Peyer's patch (tissue), 4 donors: ENCODE data around the gene ENPP1. TPM values are rescaled to one million over a fixed set of nuclear protein-coding genes. Genes with fewer than 3 reads are reported as not detected.

ENCODE experiments used
- DNase-seq, 3 donors: peaks; one replicate each; pipeline ENCODE4 v3.0.0-alpha.2; 2017 to 2019
- H3K27ac ChIP-seq, 4 donors: fragments of 200-600 bp; sonication (generic); one replicate each; pipeline ENCODE4 v1.5.1; 2016 to 2019
- H3K27me3 ChIP-seq, 2 donors: fragments of 200-600 bp; sonication (generic); one replicate each; pipeline ENCODE4 v1.5.1; 2019
- H3K36me3 ChIP-seq, 3 donors: fragments of 200-600 bp; sonication (generic); one replicate each; pipeline ENCODE4 v1.5.1; 2016 to 2019
- H3K4me1 ChIP-seq, 4 donors: fragments of 200-600 bp; sonication (generic); one replicate each; pipeline ENCODE4 v1.5.1; 2016 to 2019
- H3K4me3 ChIP-seq, 4 donors: fragments of 200-600 bp; sonication (generic); 1 replicate in 3 of 4; 2 replicates in 1 of 4; pipeline ENCODE4 v1.5.1; 2016 to 2019; ENCODE audit warnings: mild to moderate bottlenecking in 1 of 4
- H3K9me3 ChIP-seq, 4 donors: fragments of 200-600 bp; sonication (generic); one replicate each; pipeline ENCODE4 v1.5.1; 2016 to 2019; ENCODE audit warnings: mild to moderate bottlenecking in 1 of 4
- CTCF ChIP-seq, 6 experiments: fragments of 450-650 bp in 4 of 6; fragments of 200-600 bp in 2 of 6; sonication (generic) in 1 of 6; IDR thresholded peaks; one replicate each; pipeline ENCODE4 v1.5.1; 2017 to 2019; ENCODE audit warnings: antibody characterized with exemption in 6 of 6, mild to moderate bottlenecking in 3 of 6, moderate library complexity in 1 of 6
- POLR2A ChIP-seq, 2 donors: fragments of 450-650 bp; IDR thresholded peaks; one replicate each; pipeline ENCODE4 v1.5.1; 2017; ENCODE audit warnings: antibody characterized with exemption in 2 of 2, mild to moderate bottlenecking in 2 of 2, moderate library complexity in 2 of 2
- small RNA-seq, 2 donors: library from RNA; depleted of rRNA; stranded (forward); fragments of <200 nt; gene quantifications; one replicate each; pipeline ENCODE3, GENCODE V24; 2016
- total RNA-seq, 4 donors: library from RNA; depleted of rRNA; stranded (reverse); fragments of >200 nt; gene quantifications; one replicate each; pipeline ENCODE4 v1.1.0, GENCODE V29; 2016

The ENPP1 gene
- total RNA-seq, 4 donors from 2014 or later: 1.7 to 9.4 (median 7.1) TPM

- Histone ChIP-seq H3K27me3 (no peaks in the 10 kb centered on the region), H3K27ac (no peak overlapping the region), H3K4me3 (no peak overlapping the region), H3K9me3 (no peaks in the 10 kb centered on the region), H3K36me3 (no peaks in the 10 kb centered on the region), H3K4me1 (no peaks in the 10 kb centered on the region)
- no peak for DNase-seq
- no peak for TF ChIP-seq POLR2A (IDR thresholded peaks at IDR 0.05)
- no peak for TF ChIP-seq CTCF (IDR thresholded peaks at IDR 0.05)
These were observed 128.3 kb downstream of the ENPP1 start for GRCh38 chr6:131936156-131936555.

- Histone ChIP-seq H3K4me3 (no peak overlapping the region), H3K27me3 (no peaks in the 10 kb centered on the region), H3K9me3 (no peaks in the 10 kb centered on the region), H3K36me3 (no peaks in the 10 kb centered on the region), H3K4me1 (no peaks in the 10 kb centered on the region), H3K27ac (peak overlapping the region in 1 of 4 donors; percentile 27)
- no peak for TF ChIP-seq POLR2A (IDR thresholded peaks at IDR 0.05)
- no peak for TF ChIP-seq CTCF (IDR thresholded peaks at IDR 0.05)
- DNase-seq: no peak
These were observed 129.4 kb downstream of the ENPP1 start for GRCh38 chr6:131937226-131937625.

- no peak for TF ChIP-seq POLR2A (IDR thresholded peaks at IDR 0.05)
- no peak for TF ChIP-seq CTCF (IDR thresholded peaks at IDR 0.05)
- DNase-seq: no peak
- H3K27me3 ChIP-seq: no peaks in the 10 kb centered on the region
- no peaks in the 10 kb centered on the region for H3K9me3 ChIP-seq
- no peaks in the 10 kb centered on the region for H3K36me3 ChIP-seq
- H3K4me1 ChIP-seq: no peaks in the 10 kb centered on the region
- H3K27ac ChIP-seq: peak overlapping the region in 2 of 4 donors; percentile 27 to 37
- H3K4me3 ChIP-seq: no peak overlapping the region
These were observed 130.1 kb downstream of the ENPP1 start for GRCh38 chr6:131937703-131938631.

Small RNA genes lying within 50 kb of the gene (small RNA-seq; reads per million reads assigned to genes)
- 0 reads per million in 2 donors for gene MIR548H5
- gene SELENOKP2: 0 reads per million in 2 donors

Other genes starting within 250 kb of the ENPP1 start
- gene ARG1, start 234.8 kb upstream of the ENPP1 start, total RNA-seq: not detected
- 10 to 100 TPM; 28.8 to 50.3 (median 36.7) TPM for gene MED23, start 179.8 kb upstream of the ENPP1 start, total RNA-seq
- gene ENPP3, start 170.7 kb upstream of the ENPP1 start, total RNA-seq: 10 to 100 TPM in 3 of 4 donors, 1 to 10 TPM in 1; 4.1 to 27.2 (median 18.0) TPM
- gene OR2A4, start 106.6 kb upstream of the ENPP1 start, total RNA-seq: 1 to 10 TPM in 3 of 4 donors, not detected in 1; 3.2 to 7.2 (median 4.1) TPM
- not detected for gene CTAGE9, start 97.0 kb upstream of the ENPP1 start, total RNA-seq
- 100 to 1,000 TPM in 1 of 4 donors, 10 to 100 TPM in 3; 28.7 to 262 (median 72.2) TPM for gene CCN2, start 143.4 kb downstream of the ENPP1 start, total RNA-seq